ENCODE data around the gene NFYC.

GRCh38 chr1:40808909-40809308 lies 117.4 kb downstream of the NFYC start:
- TF ChIP-seq CTCF (IDR thresholded peaks at IDR 0.05; ENCODE audit: borderline replicate concordance, extremely low read depth, low read length, poor library complexity, severe bottlenecking): no peak
- TF ChIP-seq EZH2 (IDR thresholded peaks at IDR 0.05; ENCODE audit: borderline replicate concordance, low read depth, low read length, severe bottlenecking): no peak

All from DND-41 (cell line).